NCI-H128 (cell line): ENCODE measurements around the gene HOXB9.

Experiments used
- DNase-seq: peaks from one replicate; lab custom pipeline; 2025; ENCODE audit not compliant: unreplicated experiment; lab: John Stamatoyannopoulos, UW

HOXB9 gene

GRCh38 chr17:48599354-48599753 is 26.8 kb downstream of the HOXB9 start:
- no peak for DNase-seq

- no peak for DNase-seq
Measured at GRCh38 chr17:48598736-48599135, 27.4 kb downstream of the HOXB9 start.

- DNase-seq: no peak
Measured at GRCh38 chr17:48597778-48598631, 28.2 kb downstream of the HOXB9 start.

GRCh38 chr17:48597528-48597777 is 28.7 kb downstream of the HOXB9 start:
- no peak for DNase-seq

- DNase-seq: no peak
Measured at GRCh38 chr17:48596735-48597527, 29.2 kb downstream of the HOXB9 start.

GRCh38 chr17:48596000-48596734 is 30.0 kb downstream of the HOXB9 start:
- no peak for DNase-seq

- DNase-seq: no peak
Measured at GRCh38 chr17:48595278-48595999, 30.7 kb downstream of the HOXB9 start.

GRCh38 chr17:48594538-48595277 is 31.4 kb downstream of the HOXB9 start:
- DNase-seq: no peak

GRCh38 chr17:48593840-48594537 is 32.2 kb downstream of the HOXB9 start:
- peak; percentile 50 for DNase-seq

GRCh38 chr17:48593126-48593829 is 32.9 kb downstream of the HOXB9 start, which contains the start of gene HOXB5:
HOXB5 (minus strand) TSS chr17:48593779; CDS start chr17:48593682, 97 bp downstream.
- no peak for DNase-seq

- DNase-seq: no peak
Measured at GRCh38 chr17:48592577-48592976, 33.6 kb downstream of the HOXB9 start.

GRCh38 chr17:48592057-48592514 is 34.1 kb downstream of the HOXB9 start:
- DNase-seq: no peak

- no peak for DNase-seq
Measured at GRCh38 chr17:48591255-48592056, 34.7 kb downstream of the HOXB9 start.

GRCh38 chr17:48590607-48591161 is 35.5 kb downstream of the HOXB9 start:
- no peak for DNase-seq

- no peak for DNase-seq
Measured at GRCh38 chr17:48589831-48590606, 36.1 kb downstream of the HOXB9 start, which contains the start of gene HOXB3. HOXB3 (minus strand) TSS chr17:48590241; CDS start chr17:48552474, 37,767 bp downstream.

GRCh38 chr17:48589060-48589830 is 36.9 kb downstream of the HOXB9 start:
- no peak for DNase-seq
